GM12878 (cell line): ENCODE data around the gene GDPD1. TPM values are rescaled to one million over a fixed set of nuclear protein-coding genes. Genes with fewer than 3 reads are reported as not detected.

Source experiments
- ATAC-seq: fragments of 200-7000 bp; cut with Tn5 transposase; 3 replicates; pipeline ENCODE4 v1.9.1; 2020; ENCODE audit warnings: mild to moderate bottlenecking, moderate library complexity
- BruUV-seq: library from RNA; stranded (reverse); fragments of 400-500 nt; replicated peaks from 2 replicates; lab custom pipeline; 2021; lab: Mats Ljungman, UMichigan
- CTCF ChIA-PET: fragments of 300-600 bp; sonication (Branson Sonifier 250); formaldehyde crosslinking; extraction: SDS; loops from one replicate; lab custom pipeline; 2021; ENCODE audit warnings: inconsistent platforms; lab: Yijun Ruan, JAX
- POLR2A ChIA-PET: fragments of 350-600 bp; formaldehyde crosslinking; extraction: SDS; loops from one replicate; lab custom pipeline; 2021; ENCODE audit warnings: inconsistent platforms; lab: Charles Lee
- RAD21 ChIA-PET: fragments of 300-600 bp; sonication (Branson Sonifier 250); formaldehyde crosslinking; loops from one replicate; lab custom pipeline; 2023; ENCODE audit warnings: antibody characterized with exemption; ENCODE audit not compliant: unreplicated experiment; lab: Charles Lee
- SMC1A ChIA-PET: fragments of 300-600 bp; sonication (Branson Sonifier 250); formaldehyde crosslinking; loops from one replicate; lab custom pipeline; 2023; ENCODE audit not compliant: unreplicated experiment, uncharacterized antibody; lab: Charles Lee
- DNase-seq: peaks from one replicate; pipeline ENCODE4 v3.0.0-alpha.2; 2011; ENCODE audit warnings: low read depth, low spot score
- FAIRE-seq: peaks from 3 replicates; lab custom pipeline; 2011; peaks lifted over from hg19 to GRCh38; lab: Jason Lieb, UNC
- H2AFZ ChIP-seq: 2 replicates; pipeline ENCODE4 v1.6.0; 2011; ENCODE audit warnings: low read depth, low read length, control low read depth; ENCODE audit not compliant: control insufficient read depth
- H3K27ac ChIP-seq: 2 replicates; pipeline ENCODE4 v1.5.1; 2011; ENCODE audit warnings: control low read depth; ENCODE audit not compliant: control insufficient read depth, insufficient read depth
- H3K27me3 ChIP-seq, 2 experiments: replicated peaks in 1 of 2; 2 replicates each; pipeline versions ENCODE4 v1.6.0 to v1.6.1; 2011; ENCODE audit warnings: low read length in 1 of 2; ENCODE audit not compliant: control insufficient read depth in 2 of 2, insufficient read depth in 2 of 2
- H3K36me3 ChIP-seq, 2 experiments: 2 replicates each; pipeline ENCODE4 v1.5.1; 2011; ENCODE audit warnings: low read length in 1 of 2; ENCODE audit not compliant: control insufficient read depth in 2 of 2, insufficient read depth in 2 of 2
- H3K4me1 ChIP-seq: 2 replicates; pipeline ENCODE4 v1.6.1; 2011; ENCODE audit warnings: mild to moderate bottlenecking, low read length, moderate library complexity, mixed read lengths; ENCODE audit not compliant: control insufficient read depth, insufficient read depth
- H3K4me2 ChIP-seq: 2 replicates; pipeline ENCODE4 v1.6.0; 2011; ENCODE audit warnings: control low read depth; ENCODE audit not compliant: control insufficient read depth, insufficient read depth
- H3K4me3 ChIP-seq: fragments of 200-600 bp; sonication (generic); 2 replicates; pipeline ENCODE4 v1.5.1; 2016
- H3K79me2 ChIP-seq: 2 replicates; pipeline ENCODE4 v1.6.0; 2011; ENCODE audit warnings: low read length; ENCODE audit not compliant: control insufficient read depth, insufficient read depth
- H3K9ac ChIP-seq: 2 replicates; pipeline ENCODE4 v1.8.0; 2011; ENCODE audit warnings: low read length, control low read depth, mixed read lengths; ENCODE audit not compliant: control insufficient read depth, insufficient read depth
- H3K9me3 ChIP-seq: replicated peaks from 3 replicates; pipeline ENCODE4 v1.5.1; 2011; ENCODE audit warnings: mild to moderate bottlenecking, low read length; ENCODE audit not compliant: control insufficient read depth, insufficient read depth
- H4K20me1 ChIP-seq: 2 replicates; pipeline ENCODE4 v1.6.0; 2011; ENCODE audit not compliant: control insufficient read depth, insufficient read depth
- ATF7 ChIP-seq: fragments of 450-650 bp; IDR thresholded peaks from 2 replicates; pipeline ENCODE4 v1.6.1; 2016; ENCODE audit warnings: low read depth, mild to moderate bottlenecking
- CBFB ChIP-seq: IDR thresholded peaks from 2 replicates; pipeline ENCODE4 v1.6.1; 2016; ENCODE audit warnings: antibody characterized with exemption, low read depth
- CREB1 ChIP-seq: IDR thresholded peaks from 2 replicates; pipeline ENCODE4 v1.6.1; 2012; ENCODE audit warnings: low read depth, mild to moderate bottlenecking, inconsistent platforms
- CREM ChIP-seq: IDR thresholded peaks from 2 replicates; pipeline ENCODE4 v1.6.1; 2014; ENCODE audit warnings: antibody characterized with exemption, low read depth
- FOXK2 ChIP-seq: fragments of 450-650 bp; IDR thresholded peaks from 2 replicates; pipeline ENCODE4 v1.6.1; 2017; ENCODE audit warnings: mild to moderate bottlenecking, moderate library complexity
- FOXM1 ChIP-seq: IDR thresholded peaks from 2 replicates; pipeline ENCODE4 v1.6.1; 2012; ENCODE audit warnings: low read depth, mild to moderate bottlenecking, inconsistent platforms, low read length, moderate library complexity
- HDAC2 ChIP-seq: fragments of 200-600 bp; sonication (generic); IDR thresholded peaks from 2 replicates; pipeline ENCODE4 v1.6.1; 2017
- JUNB ChIP-seq: IDR thresholded peaks from 2 replicates; pipeline ENCODE4 v1.6.1; 2016; ENCODE audit warnings: antibody characterized with exemption, mild to moderate bottlenecking
- KLF5 ChIP-seq: fragments of 450-650 bp; IDR thresholded peaks from 2 replicates; pipeline ENCODE4 v1.6.1; 2014; ENCODE audit warnings: mild to moderate bottlenecking; ENCODE audit not compliant: partially characterized antibody
- NBN ChIP-seq: fragments of 450-650 bp; IDR thresholded peaks from 2 replicates; pipeline ENCODE4 v1.6.1; 2016
- SUPT20H ChIP-seq: IDR thresholded peaks from 2 replicates; pipeline ENCODE4 v1.6.1; 2011; ENCODE audit warnings: low read depth, mild to moderate bottlenecking, low read length, moderate library complexity, borderline replicate concordance; ENCODE audit not compliant: control insufficient read depth
- WRNIP1 ChIP-seq: IDR thresholded peaks from 2 replicates; pipeline ENCODE4 v1.6.1; 2011; ENCODE audit warnings: low read depth, low read length, improper control_type of control experiment, borderline replicate concordance
- YY1 ChIP-seq: IDR thresholded peaks from 2 replicates; pipeline ENCODE4 v1.6.1; 2011; ENCODE audit warnings: low read depth, mild to moderate bottlenecking, low read length
- ZBED1 ChIP-seq: IDR thresholded peaks from 2 replicates; pipeline ENCODE4 v1.6.1; 2016; ENCODE audit warnings: borderline replicate concordance
- ZNF217 ChIP-seq: fragments of 450-650 bp; IDR thresholded peaks from 2 replicates; pipeline ENCODE4 v1.6.1; 2017; ENCODE audit warnings: antibody characterized with exemption, mild to moderate bottlenecking
- ZNF24 ChIP-seq: fragments of 450-650 bp; IDR thresholded peaks from 2 replicates; pipeline ENCODE4 v1.6.1; 2017; ENCODE audit warnings: antibody characterized with exemption, mild to moderate bottlenecking
- ZZZ3 ChIP-seq: IDR thresholded peaks from 2 replicates; pipeline ENCODE4 v1.6.1; 2011; ENCODE audit warnings: low read depth; ENCODE audit not compliant: control insufficient read depth, insufficient read length
- WGBS: methylation state at CpG from one replicate; pipeline ENCODE4 v1.1.6; 2016; ENCODE audit warnings: low lambda C conversion rate; ENCODE audit not compliant: insufficient replicate concordance, insufficient coverage; ENCODE audit errors: missing lambda C conversion rate; 5-methylcytosine and 5-hydroxymethylcytosine counted together
- in situ Hi-C: fragments of 300-500 bp; cut with MboI; formaldehyde crosslinking; loops from 9 replicates; pipeline ENCODE4 v1.14.3; 2018; ENCODE audit warnings: mixed read lengths
- intact Hi-C: fragments of 100-400 bp; cut with micrococcal nuclease; formaldehyde crosslinking; loops from one replicate; pipeline ENCODE4 v1.14.2; 2022; ENCODE audit not compliant: unreplicated experiment
- polyA plus RNA-seq, 11 experiments: library from polyadenylated mRNA; depleted of rRNA in 4 of 11; unstranded in 6 of 11; stranded (reverse) in 5 of 11; fragments of >200 nt; fragmentation: Nextera tagmentation in 4 of 11; fragmentation: Illumina TruSeq in 1 of 11; extraction: Ambion mirVana in 4 of 11; extraction: Trizol in 1 of 11; gene quantifications; 1 replicate in 1 of 11; 2 replicates in 10 of 11; pipeline versions ENCODE4 v1.2.1 to v1.2.3, GENCODE V29; 2011 to 2016; ENCODE audit warnings: inconsistent platforms in 2 of 11, missing spikeins in 2 of 11, low read depth in 1 of 11
- total RNA-seq, 4 experiments: library from RNA; depleted of rRNA in 3 of 4; stranded (reverse); fragments of >200 nt in 3 of 4; fragmentation: Illumina TruSeq in 1 of 4; extraction: Trizol in 1 of 4; gene quantifications; 2 replicates each; pipeline versions ENCODE4 v1.2.1 to v1.2.3, GENCODE V29; 2013 to 2021
- TF ChIP-seq, protein P1 (sequence below): fragments of 450-650 bp; IDR thresholded peaks from 2 replicates; pipeline ENCODE4 v1.6.1; 2017; ENCODE audit warnings: low read depth, mild to moderate bottlenecking, moderate library complexity

GDPD1 gene
- total and polyA plus RNA-seq, 10 of the 15 experiments (the other 5 are each of a cell fraction or from before 2014, with no cell fraction given), result 0.18 to 1.6 (median 0.69) TPM

GRCh38 chr17:59275618-59276017 lies 55.3 kb downstream of the GDPD1 start:
- no peak for DNase-seq
- Histone ChIP-seq H3K27ac (no peak overlapping the region), H4K20me1 (no peaks in the 10 kb centered on the region), H3K4me3 (no peak overlapping the region), H3K4me2 (no peak overlapping the region), H3K9ac (no peak overlapping the region), H3K9me3 (no peaks in the 10 kb centered on the region), H3K36me3 (no peaks in the 10 kb centered on the region), H2AFZ (no peak overlapping the region), H3K79me2 (no peaks in the 10 kb centered on the region), H3K4me1 (peaks cover 4% of the 10 kb centered on the region; the same call in 1 of the 2 replicates), H3K27me3 (no peaks in the 10 kb centered on the region)
- ChIA-PET CTCF (no interaction called here), POLR2A (no interaction called here), RAD21 (no interaction called here), SMC1A (interaction anchor here (1.8 kb wide), 1 partner anchor 55 kb away, joined by 7 read pairs; the partner anchor contains the start of gene GDPD1)
- TF ChIP-seq CBFB, result no peak
- no peak for TF ChIP-seq ZZZ3
- no peak for TF ChIP-seq ZNF24
- TF ChIP-seq KLF5, result no peak
- TF ChIP-seq ZBED1, result no peak
- no peak for FAIRE-seq
- in situ Hi-C loops, result no loop called here
- intact Hi-C loops, result loop anchor here (2.0 kb wide), 1 partner anchor 19 kb away; no protein-coding TSS in a partner anchor
- WGBS, result 44% methylated on average over 1 of the region's 1 CpG
- BruUV-seq, result no TSS peak
- no peak for ATAC-seq

DNA sequence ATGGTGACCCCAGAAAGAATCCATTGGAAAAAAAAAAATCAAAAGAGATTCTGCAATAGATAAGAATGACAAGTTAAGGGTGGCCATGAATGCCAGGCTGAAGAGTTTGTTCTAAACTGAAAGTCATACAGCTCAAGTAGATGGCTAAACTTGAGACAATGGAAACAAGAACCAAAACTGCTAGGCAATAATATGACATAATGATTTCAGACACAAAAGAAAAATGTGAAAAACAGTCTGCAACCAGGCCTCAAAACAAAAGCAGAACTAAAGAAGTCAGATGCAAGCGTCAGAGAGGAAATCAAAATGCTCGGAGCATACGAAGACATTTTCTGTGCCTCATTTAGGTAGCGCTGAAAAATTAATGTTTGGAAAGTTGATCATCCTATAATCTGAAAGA lies 56.7 kb downstream of the GDPD1 start:
- no peak overlapping the region for H3K27ac ChIP-seq
- peak; percentile 70 for DNase-seq
- H3K4me2 ChIP-seq, result peak overlapping the region; percentile 49; the same call in 1 of the 2 replicates
- H4K20me1 ChIP-seq, result no peaks in the 10 kb centered on the region
- H3K27me3 ChIP-seq, result no peaks in the 10 kb centered on the region
- peak overlapping the region; percentile 73 for H2AFZ ChIP-seq
- SMC1A ChIA-PET, result interaction anchor here (0.7 to 1.8 kb wide), 3 partner anchors 9 to 56 kb away, joined by 3 to 7 read pairs (median 5); partner anchors contain the start of gene GDPD1
- in situ Hi-C loops (no loop called here), intact Hi-C loops (loop anchor here (2.0 kb wide), 1 partner anchor 20 kb away; no protein-coding TSS in a partner anchor)
- peak; percentile 66 for FAIRE-seq
- WGBS, result 19% methylated on average over 4 of the region's 4 CpGs
- RAD21 ChIA-PET, result interaction anchor here (0.6 to 1.0 kb wide), 4 partner anchors 11 to 126 kb away, joined by 3 read pairs; partner anchors contain the start of gene SMG8
- CTCF ChIA-PET, result no interaction called here
- no peaks in the 10 kb centered on the region for H3K36me3 ChIP-seq
- POLR2A ChIA-PET, result interaction anchor here (1.0 kb wide), 1 partner anchor 342 kb away, joined by 3 read pairs; no protein-coding TSS in a partner anchor
- peak; percentile 99 for ATAC-seq
- H3K4me1 ChIP-seq, result peaks cover 4% of the 10 kb centered on the region; the same call in 1 of the 2 replicates
- H3K4me3 ChIP-seq, result no peak overlapping the region
- BruUV-seq, result no TSS peak
- no peaks in the 10 kb centered on the region for H3K9me3 ChIP-seq
- H3K79me2 ChIP-seq, result no peaks in the 10 kb centered on the region
- peak overlapping the region; percentile 15; the same call in 1 of the 2 replicates for H3K9ac ChIP-seq
- TF ChIP-seq SUPT20H (no peak), ZNF217 (no peak), CREB1 (peak; percentile 40; the same call in 1 of the 2 replicates), FOXM1 (no peak), JUNB (peak; percentile 33; the same call in 1 of the 2 replicates), HDAC2 (no peak), NBN (peak; percentile 49; the same call in 1 of the 2 replicates), ATF7 (peak; percentile 99), CREM (peak; percentile 13; the same call in 1 of the 2 replicates), FOXK2 (peak; percentile 57), YY1 (peak; percentile 43; the same call in 1 of the 2 replicates), WRNIP1 (no peak)
- TF ChIP-seq, protein P1, sequence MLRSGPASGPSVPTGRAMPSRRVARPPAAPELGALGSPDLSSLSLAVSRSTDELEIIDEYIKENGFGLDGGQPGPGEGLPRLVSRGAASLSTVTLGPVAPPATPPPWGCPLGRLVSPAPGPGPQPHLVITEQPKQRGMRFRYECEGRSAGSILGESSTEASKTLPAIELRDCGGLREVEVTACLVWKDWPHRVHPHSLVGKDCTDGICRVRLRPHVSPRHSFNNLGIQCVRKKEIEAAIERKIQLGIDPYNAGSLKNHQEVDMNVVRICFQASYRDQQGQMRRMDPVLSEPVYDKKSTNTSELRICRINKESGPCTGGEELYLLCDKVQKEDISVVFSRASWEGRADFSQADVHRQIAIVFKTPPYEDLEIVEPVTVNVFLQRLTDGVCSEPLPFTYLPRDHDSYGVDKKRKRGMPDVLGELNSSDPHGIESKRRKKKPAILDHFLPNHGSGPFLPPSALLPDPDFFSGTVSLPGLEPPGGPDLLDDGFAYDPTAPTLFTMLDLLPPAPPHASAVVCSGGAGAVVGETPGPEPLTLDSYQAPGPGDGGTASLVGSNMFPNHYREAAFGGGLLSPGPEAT, result peak; percentile 48; the same call in 1 of the 2 replicates
